DMS114 treated with DMSO at 0.1 percent for 48 hours (cell line): ENCODE results near the gene C19orf47.
"Not testable (repeated sequence)": the region's sequence is repeated elsewhere in the genome, so short reads cannot be mapped to it uniquely, and the experiment has no call there.

Experiments
- DNase-seq: peaks from one replicate; lab custom pipeline; 2025; ENCODE audit not compliant: unreplicated experiment; lab: John Stamatoyannopoulos, UW

C19orf47 gene

GRCh38 chr19:40355975-40356680 is 7.9 kb upstream of the C19orf47 start:
- no peak for DNase-seq

GRCh38 chr19:40348961-40349507 is 837 bp upstream of the C19orf47 start:
- peak; percentile 59 for DNase-seq

- DNase-seq, result no peak
These were observed 3.8 kb downstream of the C19orf47 start for GRCh38 chr19:40344422-40344821.

- DNase-seq, result no peak
These were observed 5.4 kb downstream of the C19orf47 start for GRCh38 chr19:40342644-40343311.

GRCh38 chr19:40341601-40342482 is 6.4 kb downstream of the C19orf47 start:
- no peak for DNase-seq

GRCh38 chr19:40339018-40339728 is 9.0 kb downstream of the C19orf47 start:
- DNase-seq, result no peak

- no peak for DNase-seq
These were observed 10.6 kb downstream of the C19orf47 start for GRCh38 chr19:40337594-40337993.

- DNase-seq, result no peak
These were observed 11.1 kb downstream of the C19orf47 start for GRCh38 chr19:40337107-40337506.

- no peak for DNase-seq
These were observed 11.6 kb downstream of the C19orf47 start for GRCh38 chr19:40336601-40336900.

GRCh38 chr19:40335855-40336600 is 12.2 kb downstream of the C19orf47 start:
- DNase-seq, result no peak

- DNase-seq, result no peak
These were observed 13.1 kb downstream of the C19orf47 start for GRCh38 chr19:40335101-40335500.

- not testable (repeated sequence) for DNase-seq
These were observed 15.1 kb downstream of the C19orf47 start for GRCh38 chr19:40333083-40333482.

- no peak for DNase-seq
These were observed 15.5 kb downstream of the C19orf47 start for GRCh38 chr19:40332669-40333068.

GRCh38 chr19:40331052-40331451 is 17.1 kb downstream of the C19orf47 start:
- DNase-seq, result no peak

GRCh38 chr19:40326201-40326600 is 22.0 kb downstream of the C19orf47 start:
- DNase-seq, result no peak

GRCh38 chr19:40323705-40324104 is 24.5 kb downstream of the C19orf47 start:
- no peak for DNase-seq

- DNase-seq, result no peak
These were observed 25.1 kb downstream of the C19orf47 start for GRCh38 chr19:40322951-40323615.

- DNase-seq, result no peak
These were observed 26.0 kb downstream of the C19orf47 start for GRCh38 chr19:40322271-40322610.

- no peak for DNase-seq
These were observed 26.5 kb downstream of the C19orf47 start for GRCh38 chr19:40321566-40322270.
